GM21515 (cell line): ENCODE results near the gene RTP1.
"Not testable (repeated sequence)": the region's sequence is repeated elsewhere in the genome, so short reads cannot be mapped to it uniquely, and the experiment has no call there.

Experiments used
- ATAC-seq: cut with Tn5 transposase; IDR thresholded peaks from one replicate; pipeline ENCODE4 v1.9.1; 2021; ENCODE audit not compliant: unreplicated experiment

The RTP1 gene

GRCh38 chr3:187196573-187197334 lies 532 bp upstream of the RTP1 start:
- no peak for ATAC-seq

- no peak for ATAC-seq
These were observed 1.2 kb downstream of the RTP1 start for GRCh38 chr3:187198490-187198889.

- ATAC-seq = not testable (repeated sequence)
These were observed 2.3 kb downstream of the RTP1 start for GRCh38 chr3:187199463-187200050.

- ATAC-seq = no peak
These were observed 8.4 kb downstream of the RTP1 start for GRCh38 chr3:187205683-187206082.

GRCh38 chr3:187207062-187207461 lies 9.8 kb downstream of the RTP1 start:
- ATAC-seq = no peak

GRCh38 chr3:187207624-187208023 lies 10.3 kb downstream of the RTP1 start:
- ATAC-seq = no peak

- ATAC-seq = no peak
These were observed 10.9 kb downstream of the RTP1 start for GRCh38 chr3:187208159-187208558.

- ATAC-seq = no peak
These were observed 12.2 kb downstream of the RTP1 start for GRCh38 chr3:187209491-187209890.

GRCh38 chr3:187210091-187210490 lies 12.8 kb downstream of the RTP1 start:
- no peak for ATAC-seq

GRCh38 chr3:187210545-187211327 lies 13.4 kb downstream of the RTP1 start:
- ATAC-seq = no peak

- no peak for ATAC-seq
These were observed 14.4 kb downstream of the RTP1 start for GRCh38 chr3:187211532-187212195.

GRCh38 chr3:187212196-187212545 lies 14.9 kb downstream of the RTP1 start:
- ATAC-seq = no peak

- ATAC-seq = no peak
These were observed 15.4 kb downstream of the RTP1 start for GRCh38 chr3:187212705-187213104.

- ATAC-seq = no peak
These were observed 16.3 kb downstream of the RTP1 start for GRCh38 chr3:187213616-187214015.

GRCh38 chr3:187215460-187215859 lies 18.2 kb downstream of the RTP1 start:
- ATAC-seq = no peak

- ATAC-seq = no peak
These were observed 25.5 kb downstream of the RTP1 start for GRCh38 chr3:187222801-187223200.

GRCh38 chr3:187223799-187224198 lies 26.5 kb downstream of the RTP1 start:
- no peak for ATAC-seq

- ATAC-seq = no peak
These were observed 30.5 kb downstream of the RTP1 start for GRCh38 chr3:187227658-187228258.

GRCh38 chr3:187228740-187229139 lies 31.5 kb downstream of the RTP1 start:
- no peak for ATAC-seq

- ATAC-seq = no peak
These were observed 32.7 kb downstream of the RTP1 start for GRCh38 chr3:187230011-187230410.

GRCh38 chr3:187236962-187237361 lies 39.7 kb downstream of the RTP1 start:
- no peak for ATAC-seq
